ENCODE results near the gene UQCRHL.

GRCh38 chr1:15852036-15852827, 44.8 kb upstream of the UQCRHL start:
- TF ChIP-seq POLR2A (IDR thresholded peaks at IDR 0.05) (no peak), CTCF (IDR thresholded peaks at IDR 0.05) (no peak), POLR2AphosphoS5 (IDR thresholded peaks at IDR 0.05) (no peak), EP300 (IDR thresholded peaks at IDR 0.05) (no peak)
